Measurements from ENCODE around the gene NOTUM.

GRCh38 chr17:82000803-82001570 lies 40.0 kb upstream of the NOTUM start:
- TF ChIP-seq CTCF (IDR thresholded peaks at IDR 0.05) = no peak
- TF ChIP-seq POLR2A (IDR thresholded peaks at IDR 0.05) = no peak
- TF ChIP-seq EP300 (IDR thresholded peaks at IDR 0.05) = no peak

Data from ovary (tissue), 3 donors.